ENCODE data around the gene RENBP. TPM values are rescaled to one million over a fixed set of nuclear protein-coding genes. Genes with fewer than 3 reads are reported as not detected.
A peak's percentile ranks its signal among the peaks of the same experiment; 100 is the strongest.
"Not testable (repeated sequence)": the region's sequence is repeated elsewhere in the genome, so short reads cannot be mapped to it uniquely, and the experiment has no call there.

RENBP gene
- total RNA-seq, 5 donors from 2014 or later (not counting 1 experiment from before 2014, with no cell fraction given) = 10.2 to 23.5 (median 19.5) TPM

DNA sequence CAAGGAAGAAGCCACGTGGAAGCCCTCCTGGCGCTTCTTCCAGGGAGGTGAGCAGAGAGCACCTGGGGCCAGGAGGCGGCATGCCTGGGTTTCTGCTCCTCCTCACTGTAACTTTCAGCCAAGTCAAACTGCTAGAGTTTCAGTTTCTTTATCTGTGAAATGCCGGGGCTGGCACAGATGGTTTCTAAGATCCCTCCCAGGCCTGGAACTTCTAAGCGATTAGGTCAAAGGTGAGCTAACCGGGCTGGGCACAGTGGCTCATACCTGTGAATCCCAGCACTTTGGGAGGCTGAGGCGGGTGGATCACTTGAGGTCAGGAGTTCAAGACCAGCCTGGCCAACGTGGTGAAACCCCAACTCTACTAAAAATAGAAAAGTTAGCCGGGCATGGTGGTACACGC, 36.0 kb upstream of the RENBP start:
- H3K9me3 Mint-ChIP-seq; H3K4me3 ChIP-seq (ENCODE audit: control insufficient read depth in 1 of 2, extremely low read depth in 1 of 2, low read length in 1 of 2); H3K36me3 Mint-ChIP-seq; H3K27me3 Mint-ChIP-seq; H3K9me3 ChIP-seq; H3K36me3 ChIP-seq (ENCODE audit: control insufficient read depth in 2 of 2, extremely low read depth in 1 of 2, insufficient read depth in 1 of 2, low read length in 1 of 2); H3K27me3 ChIP-seq (replicated peaks in 1 of 2; ENCODE audit: control insufficient read depth in 2 of 2, extremely low read depth in 1 of 2, insufficient read depth in 2 of 2, low read length in 1 of 2): not testable (repeated sequence)
- Histone ChIP-seq H3K27ac (ENCODE audit: low read length) (peak overlapping the region; percentile 93), H3K4me1 (ENCODE audit: control insufficient read depth in 1 of 2, extremely low read depth in 1 of 2, insufficient read depth in 2 of 2, low read length in 2 of 2) (peaks cover 17 to 55% of the 10 kb centered on the region in 2 experiments)
- DNase-seq = peak in 1 of 35 experiments; percentile 44
- 0% methylated on average over 2 of the region's 10 CpGs for WGBS (ENCODE audit: insufficient coverage)
- peak; percentile 42 to 58 (median 46) for ATAC-seq (replicated peaks in 1 of 4)
- peak overlapping the region; percentile 93 to 98 for H3K27ac Mint-ChIP-seq
- CTCF ChIA-PET = interaction anchor here in 1 of 2 donors (1.3 kb wide), 1 partner anchor 9 kb away, joined by 4 read pairs; the partner anchor contains the start of gene HCFC1
- H3K4me1 Mint-ChIP-seq = peaks cover 40 to 54% (median 47%) of the 10 kb centered on the region in 3 donors
- peak overlapping the region; percentile 58 to 77 (median 74) for H3K4me3 Mint-ChIP-seq
- POLR2A ChIA-PET = interaction anchor here in 1 of 2 donors (0.5 kb wide), 1 partner anchor 88 kb away, joined by 12 read pairs; no protein-coding TSS in a partner anchor

DNA sequence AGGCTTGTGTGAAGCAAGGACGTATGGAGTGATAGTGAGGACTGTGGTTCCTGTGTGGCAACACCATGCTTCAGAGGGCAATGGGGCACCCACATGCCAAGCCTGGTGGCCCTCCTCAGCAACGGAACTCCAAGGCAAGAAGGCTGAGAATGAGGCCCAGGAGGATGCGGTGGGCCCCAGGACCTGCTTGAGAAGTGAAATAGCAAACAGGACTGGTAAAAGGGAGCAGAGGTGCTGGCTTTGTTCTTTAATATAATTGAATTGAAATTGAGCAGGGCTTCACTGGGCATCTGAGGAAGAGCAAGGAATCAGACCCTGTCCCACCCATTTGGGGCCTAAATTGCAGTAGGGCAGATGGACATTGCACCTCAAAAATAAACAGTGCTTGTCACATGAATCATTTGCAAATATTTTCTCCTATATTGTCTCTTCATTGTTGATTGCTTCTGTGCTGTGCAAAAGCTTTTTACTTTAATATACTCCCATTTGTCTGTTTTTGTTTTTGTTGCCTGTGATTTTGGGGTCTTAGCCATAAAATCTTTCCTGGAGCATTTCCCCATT, 30.4 kb upstream of the RENBP start:
- Histone ChIP-seq H3K4me3 (ENCODE audit: control insufficient read depth in 1 of 2, extremely low read depth in 1 of 2, low read length in 1 of 2) (no peak overlapping the region), H3K9me3 (no peaks in the 10 kb centered on the region), H3K36me3 (ENCODE audit: control insufficient read depth in 2 of 2, extremely low read depth in 1 of 2, insufficient read depth in 1 of 2, low read length in 1 of 2) (no peaks in the 10 kb centered on the region), H3K27ac (ENCODE audit: low read length) (peak overlapping the region; percentile 72), H3K27me3 (replicated peaks in 1 of 2; ENCODE audit: control insufficient read depth in 2 of 2, extremely low read depth in 1 of 2, insufficient read depth in 2 of 2, low read length in 1 of 2) (no peaks in the 10 kb centered on the region), H3K4me1 (ENCODE audit: control insufficient read depth in 1 of 2, extremely low read depth in 1 of 2, insufficient read depth in 2 of 2, low read length in 2 of 2) (peaks cover 0 to 22% of the 10 kb centered on the region in 2 experiments)
- Mint-ChIP-seq H3K4me3 (peak overlapping the region in 2 of 3 donors; percentile 9 to 88), H3K27ac (peak overlapping the region; percentile 88 to 89), H3K4me1 (peaks cover 23 to 25% (median 23%) of the 10 kb centered on the region in 3 donors), H3K9me3 (no peaks in the 10 kb centered on the region), H3K27me3 (no peaks in the 10 kb centered on the region), H3K36me3 (no peaks in the 10 kb centered on the region)
- ChIA-PET CTCF (interaction anchor here in 1 of 2 donors (0.6 kb wide), 1 partner anchor 25 kb away, joined by 3 read pairs; no protein-coding TSS in a partner anchor), POLR2A (no interaction called here)
- DNase-seq = no peak
- ATAC-seq (replicated peaks in 1 of 4) = no peak
- whole genome bisulfite sequencing (ENCODE audit: insufficient coverage) = 39% methylated on average over 3 of the region's 3 CpGs

DNA sequence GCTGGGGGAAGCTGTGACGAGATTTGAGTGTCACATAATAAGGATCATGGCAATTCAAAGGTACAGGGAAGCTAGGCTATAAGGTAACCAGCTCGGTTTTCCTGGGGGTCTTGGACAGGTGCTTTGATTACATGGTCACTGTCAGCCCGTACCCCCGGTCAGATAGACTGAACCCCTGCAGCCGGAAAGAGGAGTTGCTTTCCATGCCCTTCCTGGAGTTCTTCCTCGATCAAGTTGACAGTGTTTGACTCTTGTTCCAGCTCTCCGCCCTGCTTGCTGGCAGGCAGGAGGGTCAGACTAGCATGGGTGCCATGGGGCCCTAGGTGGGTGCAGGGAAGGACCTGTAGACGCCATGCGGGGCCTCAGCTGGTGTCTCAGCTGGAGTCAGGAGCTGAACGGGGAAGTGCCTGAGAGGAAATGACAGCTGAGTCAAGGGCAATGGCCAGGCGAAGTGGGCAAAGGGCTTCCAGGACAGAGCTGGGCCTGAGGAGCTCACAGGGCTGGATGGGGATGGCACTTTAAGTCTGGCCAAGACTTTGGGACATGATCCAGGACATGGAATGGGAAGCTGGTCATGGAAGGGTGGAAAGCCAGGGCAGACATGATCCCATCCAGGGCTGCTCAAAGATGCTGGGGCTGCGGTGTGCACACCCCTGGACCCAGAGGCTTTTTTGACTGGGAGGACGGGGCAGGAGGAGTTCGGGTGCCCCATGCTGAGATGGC, 29.7 kb upstream of the RENBP start:
- Mint-ChIP-seq H3K27ac (peak overlapping the region; percentile 88 to 89), H3K9me3 (no peaks in the 10 kb centered on the region), H3K27me3 (no peaks in the 10 kb centered on the region), H3K4me3 (peak overlapping the region; percentile 83 to 88 (median 86)), H3K4me1 (peaks cover 25 to 30% (median 28%) of the 10 kb centered on the region in 3 donors), H3K36me3 (no peaks in the 10 kb centered on the region)
- ChIA-PET CTCF (interaction anchor here in 1 of 2 donors (0.6 kb wide), 1 partner anchor 25 kb away, joined by 3 read pairs; no protein-coding TSS in a partner anchor), POLR2A (no interaction called here)
- Histone ChIP-seq H3K4me3 (ENCODE audit: control insufficient read depth in 1 of 2, extremely low read depth in 1 of 2, low read length in 1 of 2) (peak overlapping the region in 1 of 2 donors; percentile 97), H3K27ac (ENCODE audit: low read length) (peak overlapping the region; percentile 72), H3K9me3 (no peaks in the 10 kb centered on the region), H3K27me3 (replicated peaks in 1 of 2; ENCODE audit: control insufficient read depth in 2 of 2, extremely low read depth in 1 of 2, insufficient read depth in 2 of 2, low read length in 1 of 2) (no peaks in the 10 kb centered on the region), H3K36me3 (ENCODE audit: control insufficient read depth in 2 of 2, extremely low read depth in 1 of 2, insufficient read depth in 1 of 2, low read length in 1 of 2) (no peaks in the 10 kb centered on the region), H3K4me1 (ENCODE audit: control insufficient read depth in 1 of 2, extremely low read depth in 1 of 2, insufficient read depth in 2 of 2, low read length in 2 of 2) (peaks cover 0 to 26% of the 10 kb centered on the region in 2 experiments)
- DNase-seq (no peak), ATAC-seq (replicated peaks in 1 of 4) (no peak)
- WGBS (ENCODE audit: insufficient coverage) = 66% methylated on average over 8 of the region's 14 CpGs

DNA sequence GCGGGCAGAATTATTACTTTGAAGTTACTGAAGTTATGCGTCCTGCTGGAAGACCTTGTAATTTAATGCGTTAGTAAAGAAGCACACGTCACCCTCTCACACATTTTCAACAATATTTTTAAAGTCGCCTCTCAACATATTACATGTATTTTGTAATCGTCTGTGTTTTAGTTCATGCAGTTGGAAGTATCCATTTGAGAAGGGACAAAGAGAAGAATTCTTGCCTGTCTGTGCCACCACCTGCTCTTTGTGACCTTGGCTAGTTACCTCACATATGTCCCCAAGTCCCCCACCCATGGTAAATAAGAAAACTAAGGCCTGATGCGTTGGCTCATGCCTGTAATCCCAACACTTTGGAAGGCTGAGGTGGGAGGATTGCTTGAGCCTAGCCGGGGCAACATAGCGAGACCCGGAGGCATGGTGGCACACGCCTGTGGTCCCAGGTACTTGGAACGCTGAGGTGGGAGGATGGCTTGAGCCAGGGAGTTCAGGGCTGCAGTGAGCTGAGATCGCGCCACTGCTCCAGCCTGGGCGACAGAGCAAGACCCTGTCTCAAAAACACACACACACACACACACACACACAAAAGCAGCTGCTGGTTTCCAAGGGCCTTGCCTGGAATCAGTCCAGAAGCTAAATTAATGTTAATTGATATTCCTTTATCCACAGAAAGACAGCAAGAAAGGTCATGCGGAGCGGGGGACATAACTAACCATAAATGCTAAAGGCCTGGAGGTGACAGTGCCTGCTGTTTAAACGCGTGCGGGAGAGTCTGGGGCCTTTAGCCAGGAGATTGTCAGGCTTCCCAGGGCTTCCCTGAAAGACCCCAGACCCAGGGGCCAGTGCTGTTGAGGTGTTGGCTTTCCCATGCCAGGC, 28.9 kb upstream of the RENBP start:
- H3K4me1 Mint-ChIP-seq = peaks cover 28 to 36% (median 30%) of the 10 kb centered on the region in 3 donors
- no peaks in the 10 kb centered on the region for H3K27me3 Mint-ChIP-seq
- ChIA-PET CTCF (no interaction called here), POLR2A (no interaction called here)
- 56% methylated on average over 3 of the region's 20 CpGs for WGBS (ENCODE audit: insufficient coverage)
- Histone ChIP-seq H3K9me3 (no peaks in the 10 kb centered on the region), H3K4me3 (ENCODE audit: control insufficient read depth in 1 of 2, extremely low read depth in 1 of 2, low read length in 1 of 2) (peak overlapping the region; percentile 55 to 97), H3K36me3 (ENCODE audit: control insufficient read depth in 2 of 2, extremely low read depth in 1 of 2, insufficient read depth in 1 of 2, low read length in 1 of 2) (no peaks in the 10 kb centered on the region), H3K4me1 (ENCODE audit: control insufficient read depth in 1 of 2, extremely low read depth in 1 of 2, insufficient read depth in 2 of 2, low read length in 2 of 2) (peaks cover 0 to 34% of the 10 kb centered on the region in 2 experiments), H3K27me3 (replicated peaks in 1 of 2; ENCODE audit: control insufficient read depth in 2 of 2, extremely low read depth in 1 of 2, insufficient read depth in 2 of 2, low read length in 1 of 2) (no peaks in the 10 kb centered on the region), H3K27ac (ENCODE audit: low read length) (peak overlapping the region; percentile 72)
- H3K27ac Mint-ChIP-seq = peak overlapping the region; percentile 88 to 89
- H3K36me3 Mint-ChIP-seq = no peaks in the 10 kb centered on the region
- H3K4me3 Mint-ChIP-seq = peak overlapping the region; percentile 83 to 88 (median 86)
- no peak for DNase-seq
- no peaks in the 10 kb centered on the region for H3K9me3 Mint-ChIP-seq
- no peak for ATAC-seq (replicated peaks in 1 of 4)

DNA sequence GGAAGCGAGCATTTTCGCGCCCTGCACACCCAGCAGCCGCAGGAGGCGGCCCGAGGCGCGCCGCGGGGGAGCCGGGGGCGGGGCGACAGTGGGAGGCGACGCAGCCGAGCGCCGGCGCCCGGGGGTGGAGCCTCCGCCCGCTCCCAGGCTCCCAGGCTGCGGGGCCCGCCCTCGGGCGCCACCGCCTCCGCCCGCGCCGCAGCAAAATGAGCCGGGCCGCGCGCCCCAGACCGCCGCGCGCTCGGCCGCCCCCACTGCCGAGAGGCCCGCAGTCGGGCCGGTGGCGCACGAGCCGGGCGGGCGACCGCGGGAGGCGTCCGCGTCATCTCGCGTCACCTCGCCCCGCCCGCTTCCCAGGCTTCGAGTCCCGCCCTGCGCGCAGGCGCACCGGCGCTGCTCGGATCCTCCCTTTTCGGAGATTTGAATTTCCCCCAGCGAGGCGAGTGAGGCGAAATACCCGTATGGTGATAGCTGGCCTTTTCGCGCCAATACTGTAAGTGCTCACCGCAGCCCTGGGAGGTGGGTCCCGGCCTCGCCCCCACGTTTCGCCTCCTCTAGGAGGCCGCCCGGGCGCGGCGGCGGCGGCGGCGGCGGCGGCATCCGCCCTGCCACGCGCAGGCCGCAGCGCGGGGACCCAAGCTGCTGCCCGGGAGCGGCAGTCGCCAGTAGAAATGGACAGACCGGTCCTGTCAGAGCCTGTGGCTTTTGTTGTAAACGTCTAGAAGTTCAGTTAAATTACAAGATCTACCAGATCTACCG, 28.1 kb upstream of the RENBP start, which contains the start of gene TMEM187:
Gene TMEM187 (plus strand): TSS at position 387 of the 759 bp plus-strand sequence. CDS start 9,309 bp downstream, outside the sequence.
- POLR2A ChIA-PET = no interaction called here
- H3K4me1 Mint-ChIP-seq = peaks cover 36 to 44% (median 38%) of the 10 kb centered on the region in 3 donors

More for the DNA sequence above, 28.1 kb upstream of the RENBP start, which contains the start of gene TMEM187:
- H3K27me3 Mint-ChIP-seq = no peaks in the 10 kb centered on the region
- no peaks in the 10 kb centered on the region for H3K36me3 Mint-ChIP-seq
- under 1% methylated on average over 65 of the region's 103 CpGs for WGBS (ENCODE audit: insufficient coverage)
- Histone ChIP-seq H3K4me3 (ENCODE audit: control insufficient read depth in 1 of 2, extremely low read depth in 1 of 2, low read length in 1 of 2) (peak within 1 kb of the TSS; percentile 97 to 99), H3K27ac (ENCODE audit: low read length) (peak within 1 kb of the TSS; percentile 99), H3K9me3 (no peaks in the 10 kb centered on the region), H3K27me3 (replicated peaks in 1 of 2; ENCODE audit: control insufficient read depth in 2 of 2, extremely low read depth in 1 of 2, insufficient read depth in 2 of 2, low read length in 1 of 2) (no peaks in the 10 kb centered on the region), H3K36me3 (ENCODE audit: control insufficient read depth in 2 of 2, extremely low read depth in 1 of 2, insufficient read depth in 1 of 2, low read length in 1 of 2) (no peaks in the 10 kb centered on the region), H3K4me1 (ENCODE audit: control insufficient read depth in 1 of 2, extremely low read depth in 1 of 2, insufficient read depth in 2 of 2, low read length in 2 of 2) (peaks cover 6 to 42% of the 10 kb centered on the region in 2 experiments)
- peak within 1 kb of the TSS; percentile 88 to 100 (median 100) for H3K4me3 Mint-ChIP-seq
- H3K9me3 Mint-ChIP-seq = no peaks in the 10 kb centered on the region
- CTCF ChIA-PET = interaction anchor here in 1 of 2 donors (1.4 kb wide), 1 partner anchor 9 kb away, joined by 4 read pairs; no protein-coding TSS in a partner anchor
- DNase-seq = peak; percentile 74 to 92 (median 83)
- ATAC-seq (replicated peaks in 1 of 4) = peak; percentile 62 to 66 (median 63)
- peak within 1 kb of the TSS; percentile 100 for H3K27ac Mint-ChIP-seq

Data from T-cell (primary cell).